Measurements from ENCODE around the gene CTSS.

Gene CTSS

DNA sequence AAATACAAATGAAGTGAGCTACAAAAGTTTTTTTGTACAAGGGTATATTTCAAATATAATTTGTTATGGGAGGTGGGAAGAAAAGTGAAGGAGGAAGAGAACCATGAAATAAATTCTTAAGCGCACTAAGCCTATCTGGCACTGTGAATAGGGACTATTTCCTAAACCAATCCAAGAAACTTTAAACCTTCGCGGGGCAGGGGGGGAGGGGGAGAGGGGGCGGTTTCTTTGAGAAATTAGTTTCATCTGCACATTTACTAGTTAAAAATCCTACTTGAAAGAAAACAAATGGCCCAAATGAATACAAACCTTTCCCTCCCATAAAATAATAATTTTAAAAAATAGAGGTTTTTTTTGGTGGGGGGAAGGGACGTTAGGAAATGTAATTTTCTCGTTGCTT is 69.0 kb downstream of the CTSS start:
- no peak for DNase-seq

DNA sequence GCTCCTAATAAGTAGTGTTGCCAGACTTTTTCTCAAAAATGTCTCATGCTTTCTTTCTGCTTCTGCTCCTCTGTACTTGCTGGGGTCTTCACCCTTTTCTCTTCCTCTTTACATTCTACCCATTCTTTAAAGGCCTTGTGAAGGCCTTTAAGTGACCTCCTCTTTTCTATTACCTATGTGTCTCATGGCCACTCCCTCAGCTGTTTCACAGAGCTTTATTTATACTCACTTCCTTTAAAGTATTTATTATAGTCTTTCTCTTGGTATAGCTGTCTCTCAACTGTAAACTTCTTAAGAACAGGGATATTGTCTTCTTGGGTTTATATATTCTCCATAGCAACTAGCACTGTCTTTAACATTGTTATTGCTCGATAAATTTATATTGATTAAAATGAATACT is 69.4 kb downstream of the CTSS start:
- no peak for DNase-seq

DNA sequence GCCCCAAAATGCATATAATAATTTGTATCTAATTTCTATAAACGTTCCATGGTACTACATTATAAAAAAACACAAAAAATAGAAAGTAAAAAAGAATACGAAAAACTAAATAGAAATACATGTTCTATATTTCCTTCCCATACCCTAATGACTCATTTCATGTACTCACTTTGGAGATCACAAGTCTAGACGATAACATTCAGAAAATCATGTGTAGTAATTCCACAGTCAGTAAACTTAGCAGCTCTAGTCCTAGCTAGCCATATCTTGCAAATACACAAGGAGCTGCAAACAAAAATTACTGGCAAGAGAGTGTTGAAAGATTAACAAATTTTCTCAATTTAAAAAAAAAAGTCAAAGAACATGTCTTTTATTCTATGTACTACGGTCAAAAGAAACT is 70.0 kb downstream of the CTSS start:
- DNase-seq, result no peak

DNA sequence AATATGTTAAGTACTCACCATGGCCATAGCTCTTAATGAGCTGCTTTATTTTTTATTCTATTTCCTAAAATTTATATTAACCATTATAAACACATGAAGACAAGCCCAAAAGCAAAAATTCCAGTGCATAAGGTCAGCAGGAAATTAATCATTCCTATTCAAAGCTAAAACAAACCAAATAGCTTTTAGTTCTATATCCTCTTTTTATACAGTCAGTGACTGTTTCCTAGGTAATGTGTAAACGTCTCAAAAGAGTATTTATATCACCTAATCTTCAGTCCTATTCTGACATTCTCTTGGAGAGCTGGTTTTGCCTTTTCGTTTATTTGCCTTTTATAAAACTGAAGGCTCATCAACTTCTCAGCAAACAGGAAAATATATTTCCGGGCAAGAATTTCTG is 72.9 kb downstream of the CTSS start:
- no peak for DNase-seq

DNA sequence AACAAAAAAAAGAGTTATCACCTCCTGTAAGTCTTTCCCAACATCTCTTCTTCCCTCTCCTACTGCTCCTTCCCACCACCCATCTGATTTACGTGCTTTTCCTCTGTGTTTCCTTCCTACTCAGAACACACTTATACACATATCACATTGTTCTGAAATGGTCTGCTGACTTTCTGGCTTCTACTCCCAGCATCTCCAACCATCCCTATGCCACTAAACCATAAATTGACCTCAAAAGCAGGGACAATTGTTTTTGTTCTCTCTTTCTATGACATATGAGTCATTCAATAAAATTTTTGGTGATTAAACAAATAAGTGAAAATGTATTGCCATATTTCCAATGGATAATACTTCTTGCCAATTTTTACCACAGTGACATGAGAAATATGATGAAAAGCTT is 76.8 kb downstream of the CTSS start:
- DNase-seq, result no peak

DNA sequence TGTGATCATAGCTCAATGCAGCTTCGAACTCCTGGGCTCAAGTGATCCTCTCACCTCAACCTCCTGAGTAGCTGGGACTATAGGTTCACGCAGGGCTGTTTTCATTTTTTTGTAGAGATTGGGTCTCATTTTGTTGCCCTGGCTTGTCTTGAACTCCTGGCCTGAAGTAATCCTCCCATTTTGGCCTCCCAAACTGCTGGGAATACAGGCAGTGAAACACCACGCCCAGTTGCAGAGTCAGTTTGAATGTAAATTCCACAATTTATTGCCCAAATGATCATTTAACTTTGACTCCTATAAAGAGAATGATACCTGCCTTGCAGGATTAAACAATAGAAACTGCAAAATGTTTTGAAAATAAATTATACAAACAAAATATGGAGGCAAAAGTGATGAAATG is 79.3 kb downstream of the CTSS start:
- no peak for DNase-seq

DNA sequence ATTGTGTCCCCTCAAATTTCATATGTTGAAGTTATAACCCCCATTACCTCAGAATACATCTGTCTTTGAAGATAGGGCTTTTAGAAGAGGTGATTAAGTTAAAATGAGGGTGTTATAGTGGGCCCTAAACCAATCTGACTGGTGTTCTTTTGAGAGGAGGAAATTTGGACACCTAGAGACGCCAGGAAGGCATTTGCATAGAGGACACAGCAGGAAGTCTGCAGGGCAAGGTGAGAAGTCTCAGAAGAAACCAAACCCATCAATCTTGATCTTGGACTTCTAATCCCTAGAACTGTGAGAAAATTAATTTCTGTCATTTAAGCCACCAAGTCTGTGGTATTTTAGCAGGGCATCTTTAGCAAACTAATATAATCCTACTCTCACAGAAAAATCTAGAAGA is 81.7 kb downstream of the CTSS start:
- DNase-seq, result no peak

Measured in activated T-cell treated with anti-CD3 and anti-CD28 coated beads for 4 hours (primary cell).